ENCODE measurements around the gene ASB9.
A peak's percentile ranks its signal among the peaks of the same experiment; 100 is the strongest.
"Not testable (repeated sequence)": the region's sequence is repeated elsewhere in the genome, so short reads cannot be mapped to it uniquely, and the experiment has no call there.

ASB9 gene, protein sequence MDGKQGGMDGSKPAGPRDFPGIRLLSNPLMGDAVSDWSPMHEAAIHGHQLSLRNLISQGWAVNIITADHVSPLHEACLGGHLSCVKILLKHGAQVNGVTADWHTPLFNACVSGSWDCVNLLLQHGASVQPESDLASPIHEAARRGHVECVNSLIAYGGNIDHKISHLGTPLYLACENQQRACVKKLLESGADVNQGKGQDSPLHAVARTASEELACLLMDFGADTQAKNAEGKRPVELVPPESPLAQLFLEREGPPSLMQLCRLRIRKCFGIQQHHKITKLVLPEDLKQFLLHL

DNA sequence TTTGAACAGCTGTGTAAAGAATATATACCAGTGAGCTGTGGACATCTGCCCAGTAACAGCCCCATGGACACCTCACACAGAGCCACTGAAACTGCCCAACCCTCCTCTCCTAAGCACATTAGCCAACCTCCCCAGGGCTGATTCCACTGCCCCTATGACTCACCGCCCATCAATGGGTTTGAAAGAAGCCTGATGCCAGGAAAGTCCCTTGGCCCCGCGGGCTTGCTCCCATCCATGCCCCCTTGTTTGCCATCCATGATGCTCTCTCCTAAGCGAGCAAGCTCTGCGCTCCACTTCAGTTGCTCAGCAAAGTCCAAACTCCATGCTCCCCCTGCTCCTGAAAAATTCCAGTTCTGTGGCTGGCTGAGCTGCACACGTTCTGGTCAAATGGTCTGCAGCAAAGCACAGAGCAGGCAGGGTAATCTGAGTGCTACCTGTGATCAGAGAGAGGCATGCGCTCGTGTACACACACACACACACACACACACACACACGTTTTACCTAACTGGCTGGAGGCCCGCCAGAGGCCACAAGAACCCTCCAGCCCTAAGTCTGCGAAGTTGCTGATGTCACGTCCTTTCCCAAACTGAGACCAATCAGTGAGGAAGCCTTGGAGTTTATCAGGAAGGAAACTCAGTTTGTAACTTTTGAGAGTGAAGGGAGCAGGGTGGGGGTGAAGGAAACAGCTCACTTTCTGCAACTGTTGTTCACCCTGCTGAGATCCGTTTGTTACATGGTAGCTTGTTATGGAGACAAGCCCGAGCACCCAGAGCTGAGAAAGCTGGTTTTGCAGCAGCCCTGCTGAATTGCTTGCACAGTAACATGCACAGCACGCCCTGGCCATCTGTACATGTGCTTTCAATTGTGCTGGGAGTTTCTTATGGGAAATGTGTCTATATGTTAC lies at the start of gene ASB9:
Gene ASB9 (minus strand): TSS at position 466 of the 904 bp plus-strand sequence. CDS start 209 bp downstream, at position 257.
- DNase-seq (ENCODE audit: low spot score), result peak; percentile 38

DNA sequence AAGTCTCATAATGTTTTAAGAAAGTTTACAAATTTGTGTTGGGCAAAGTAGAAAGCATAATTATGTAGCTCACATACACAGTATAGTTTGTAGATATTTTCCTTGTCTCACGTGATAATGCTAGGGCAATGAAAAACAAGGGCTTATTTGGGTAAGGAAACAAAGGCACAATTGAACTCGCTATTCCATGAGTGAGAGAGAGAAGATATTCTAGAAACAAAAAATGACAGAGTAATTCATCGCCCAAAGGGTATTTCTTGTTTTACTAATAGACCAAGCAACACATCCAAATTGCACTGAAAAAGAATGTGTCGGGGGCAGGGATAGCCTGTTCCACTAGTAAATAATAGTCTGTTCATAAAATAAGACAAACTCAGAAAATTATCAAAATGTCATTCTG lies 49.2 kb upstream of the ASB9 start:
- DNase-seq (ENCODE audit: low spot score), result no peak

DNA sequence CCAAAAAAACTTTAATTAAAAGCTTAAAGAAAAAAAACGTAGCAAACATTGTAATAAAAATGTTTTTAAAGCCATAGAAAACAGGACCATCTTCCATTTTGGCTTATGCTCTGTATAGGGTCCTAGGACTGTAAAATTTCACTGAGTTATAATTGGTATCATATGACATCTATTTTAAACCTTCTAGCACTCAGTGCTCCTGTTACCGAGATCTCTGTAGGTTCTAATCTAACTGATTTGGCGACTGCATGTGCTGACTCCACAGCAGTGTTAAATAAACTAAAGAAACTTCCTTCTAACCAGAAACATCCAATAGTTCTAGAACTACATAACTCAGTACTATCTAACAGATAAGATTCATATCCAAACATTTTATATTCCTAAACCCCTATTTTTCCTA lies 45.6 kb upstream of the ASB9 start, which contains the start of gene ASB11:
Gene ASB11 (minus strand): TSS at position 132 of the 400 bp plus-strand sequence. CDS start 35 bp downstream, at position 97.
- DNase-seq (ENCODE audit: low spot score), result no peak

DNA sequence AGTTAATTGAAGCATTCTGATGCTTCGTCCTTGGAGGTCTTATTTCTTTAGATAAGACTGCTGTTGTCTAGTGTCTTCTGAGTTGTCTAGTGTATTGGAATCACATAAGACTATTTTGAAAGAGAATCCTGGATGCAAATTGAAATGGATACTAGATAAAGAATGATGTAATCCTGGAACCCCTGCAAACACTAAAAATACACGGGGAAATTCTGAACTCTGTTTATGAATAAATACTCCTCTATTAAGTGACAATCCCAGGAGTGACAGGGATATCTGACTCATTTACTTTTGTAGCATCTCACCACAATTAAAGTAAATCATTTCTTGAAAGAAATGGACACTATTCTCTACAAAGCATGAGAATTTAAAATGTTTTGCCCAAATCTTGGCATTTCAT lies 44.6 kb upstream of the ASB9 start:
- no peak for DNase-seq (ENCODE audit: low spot score)

DNA sequence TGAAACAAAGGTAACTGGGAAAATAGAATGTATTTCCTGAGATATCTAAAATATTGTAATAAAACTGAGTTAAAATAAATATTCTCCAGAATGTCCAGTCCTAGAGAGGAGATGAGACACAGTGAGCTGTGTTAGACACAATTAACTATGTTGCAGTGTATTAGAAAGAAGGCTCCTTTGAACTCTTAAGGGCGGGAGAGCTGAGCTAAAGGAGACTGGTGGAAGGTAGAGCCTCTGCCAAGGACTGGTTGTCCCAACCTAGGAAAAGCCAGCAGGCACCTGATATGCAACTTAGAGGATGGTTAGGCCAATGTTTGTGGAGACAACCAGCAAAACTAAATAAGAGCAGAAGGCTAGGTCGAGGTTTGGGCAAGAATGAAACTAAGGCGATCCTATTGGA lies 41.2 kb upstream of the ASB9 start:
- DNase-seq (ENCODE audit: low spot score), result no peak

DNA sequence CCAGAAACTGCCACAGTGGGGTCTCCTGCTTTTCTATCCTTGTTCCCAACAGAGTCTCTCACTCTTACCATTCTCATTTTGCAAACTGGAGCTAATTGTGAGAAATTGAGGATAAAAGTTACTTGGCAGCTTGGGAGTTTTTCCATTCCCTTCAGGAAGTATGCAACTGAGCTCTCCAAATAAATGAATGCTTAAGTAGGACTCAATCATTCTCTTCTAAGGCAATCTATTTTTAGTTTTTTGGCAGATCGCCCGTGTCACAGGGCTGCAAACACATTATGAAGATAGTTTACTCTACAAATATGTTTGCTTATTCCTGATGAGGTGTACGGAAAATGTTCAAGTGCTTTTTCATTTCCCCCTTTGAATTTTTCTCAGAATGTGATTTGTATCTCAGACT lies 40.2 kb upstream of the ASB9 start:
- peak; percentile 21 for DNase-seq (ENCODE audit: low spot score)

DNA sequence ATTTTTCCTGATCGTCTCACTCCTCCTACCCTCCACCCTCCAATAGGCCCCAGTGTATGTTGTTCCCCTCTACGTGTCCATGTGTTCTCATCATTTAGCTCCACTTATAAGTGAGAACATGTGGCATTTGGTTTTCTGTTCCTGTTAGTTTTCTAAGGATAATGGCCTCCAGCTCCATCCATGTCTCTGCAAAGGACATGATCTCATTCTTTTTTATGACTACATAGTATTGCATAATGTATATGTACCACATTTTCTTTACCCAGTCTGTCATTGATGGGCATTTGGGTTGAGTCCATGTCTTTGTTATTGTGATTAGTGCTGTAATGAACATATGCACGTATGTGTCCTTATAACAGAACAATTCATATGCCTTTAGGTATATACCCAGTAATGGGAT lies 36.0 kb upstream of the ASB9 start:
- not testable (repeated sequence) for DNase-seq (ENCODE audit: low spot score)

DNA sequence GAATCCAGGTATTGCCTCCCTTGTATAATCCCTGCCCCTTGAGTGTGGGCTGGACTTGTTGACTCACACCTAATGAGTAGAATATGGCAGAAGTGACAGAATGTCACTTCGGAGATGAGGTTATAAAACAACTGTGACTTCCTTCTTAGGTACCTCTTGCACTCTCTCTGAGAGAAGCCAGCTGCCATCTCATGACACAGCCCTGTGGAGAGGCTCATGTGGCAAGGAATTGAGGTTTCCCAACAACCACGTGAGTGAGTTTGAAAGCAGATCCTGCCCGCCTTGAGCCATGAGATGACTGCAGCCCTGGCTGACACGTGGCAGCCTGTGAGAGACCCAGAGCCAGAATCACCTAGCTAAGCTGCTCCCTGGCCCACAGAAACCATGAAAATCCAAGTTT lies 32.0 kb upstream of the ASB9 start:
- no peak for DNase-seq (ENCODE audit: low spot score)

DNA sequence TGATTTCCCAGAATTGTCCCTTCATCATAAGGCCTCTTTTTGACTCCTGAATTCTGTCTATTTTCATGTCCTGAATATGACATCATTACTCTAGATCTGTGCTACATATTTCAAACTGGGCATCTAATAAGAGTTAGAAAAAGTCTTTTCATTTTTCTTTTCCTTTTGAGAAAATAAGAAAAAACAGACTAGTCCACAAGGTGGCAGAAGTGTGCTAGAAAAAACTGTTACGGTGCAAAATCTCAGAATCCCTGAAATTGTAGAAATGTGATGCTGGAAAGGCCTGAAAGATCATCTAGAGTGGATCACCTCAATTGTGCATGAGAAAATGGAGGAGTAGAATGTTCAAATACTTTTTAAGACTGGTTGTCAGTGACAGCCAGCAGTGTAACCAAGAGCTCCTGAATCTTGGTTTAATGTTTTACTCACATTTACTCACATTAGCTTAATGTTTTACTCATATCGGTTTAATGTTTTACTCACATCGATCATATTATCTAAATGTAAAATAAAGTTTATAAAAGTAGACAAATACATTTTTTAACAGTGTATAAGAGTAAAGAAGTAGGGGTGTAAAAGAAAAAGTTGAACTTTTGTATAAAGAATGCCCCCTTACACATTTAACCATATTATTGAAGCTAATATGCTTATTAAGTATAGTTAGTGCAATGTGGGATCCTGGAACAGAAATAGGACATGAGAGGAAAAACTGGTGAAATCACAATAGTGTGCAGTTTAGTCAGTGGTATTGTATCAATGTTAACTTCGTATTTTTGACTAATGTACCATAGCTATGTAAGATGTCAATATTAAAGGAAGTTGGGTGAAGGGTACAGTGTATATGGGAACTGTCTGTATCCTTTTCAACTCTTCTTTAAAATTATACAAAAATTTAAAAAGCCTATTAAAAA lies 30.3 kb upstream of the ASB9 start:
- peak; percentile 31 for DNase-seq (ENCODE audit: low spot score)

DNA sequence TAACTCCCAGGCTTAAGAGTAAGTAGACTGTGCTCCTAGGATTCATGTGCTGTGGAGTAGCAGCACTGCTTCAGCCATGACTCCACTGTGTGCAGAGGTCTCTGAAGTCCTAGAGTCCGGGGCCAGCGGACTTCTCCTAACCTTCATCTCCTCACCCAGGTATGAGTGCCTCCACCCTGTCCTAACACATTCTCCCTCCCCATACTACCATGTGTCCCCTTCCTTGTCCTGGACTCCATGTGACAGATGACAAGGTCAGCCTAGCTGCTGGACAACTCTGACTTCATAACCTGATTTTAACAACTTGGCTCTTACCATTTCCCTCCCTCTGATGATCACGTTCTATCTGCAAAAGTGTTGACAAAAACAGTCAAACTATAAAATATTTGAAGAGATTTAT lies 28.9 kb upstream of the ASB9 start:
- no peak for DNase-seq (ENCODE audit: low spot score)

DNA sequence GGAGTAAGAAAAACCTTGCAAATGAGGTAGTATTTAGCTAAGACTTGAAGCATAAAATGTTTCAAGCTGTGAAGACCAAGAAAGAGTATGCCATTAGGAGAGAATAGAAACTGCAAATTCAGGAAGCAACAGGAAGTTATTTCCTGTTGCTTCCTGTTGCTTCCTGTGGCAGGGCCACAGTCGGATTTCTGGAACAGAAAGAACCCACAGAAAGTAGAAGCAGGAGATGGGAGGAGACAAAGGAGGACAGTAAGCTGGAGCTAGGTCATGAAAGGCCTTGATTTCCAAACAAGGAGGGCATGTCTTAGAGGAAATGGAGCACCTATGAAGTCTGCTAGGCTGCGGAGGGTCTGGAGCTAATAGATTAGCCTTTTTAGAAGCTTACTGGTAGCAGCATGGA lies 28.3 kb upstream of the ASB9 start:
- DNase-seq (ENCODE audit: low spot score), result peak; percentile 15

DNA sequence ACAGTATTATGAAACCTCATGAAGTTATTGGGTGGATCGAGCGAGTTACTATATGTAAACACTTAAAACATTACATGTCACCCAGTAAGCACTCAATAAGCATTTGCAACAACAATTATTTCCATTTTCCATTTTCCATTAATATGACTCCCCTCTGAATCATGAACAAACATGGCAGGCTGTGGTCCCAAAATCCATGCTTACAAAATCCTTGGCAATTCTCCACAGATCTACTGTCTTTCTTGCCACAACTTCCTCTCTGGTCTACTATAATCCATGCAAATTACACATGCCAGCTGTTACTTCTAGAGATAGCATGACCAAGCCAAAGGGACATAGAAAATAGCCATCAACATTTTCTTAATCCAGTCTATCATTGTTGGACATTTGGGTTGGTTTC lies 23.6 kb upstream of the ASB9 start:
- DNase-seq (ENCODE audit: low spot score), result no peak

DNA sequence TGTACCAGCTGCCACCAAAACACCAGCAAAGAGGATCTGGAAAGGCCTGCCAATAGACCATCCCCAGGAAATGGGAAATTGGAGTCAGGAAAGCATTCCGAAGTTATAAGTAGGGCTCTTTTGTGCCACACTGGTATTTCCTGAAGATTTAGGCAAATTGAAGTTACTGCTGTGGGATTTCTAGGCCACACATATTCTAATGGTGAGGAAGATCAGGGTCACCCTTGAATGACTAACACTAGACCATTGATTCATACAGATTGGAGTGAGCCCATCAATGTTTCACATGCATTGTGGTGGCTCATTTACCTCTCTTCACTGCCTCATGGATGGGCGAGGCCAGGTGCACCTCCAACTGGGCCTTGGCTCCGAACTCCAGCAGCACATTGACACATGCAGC lies 23.0 kb upstream of the ASB9 start:
- no peak for DNase-seq (ENCODE audit: low spot score)

DNA sequence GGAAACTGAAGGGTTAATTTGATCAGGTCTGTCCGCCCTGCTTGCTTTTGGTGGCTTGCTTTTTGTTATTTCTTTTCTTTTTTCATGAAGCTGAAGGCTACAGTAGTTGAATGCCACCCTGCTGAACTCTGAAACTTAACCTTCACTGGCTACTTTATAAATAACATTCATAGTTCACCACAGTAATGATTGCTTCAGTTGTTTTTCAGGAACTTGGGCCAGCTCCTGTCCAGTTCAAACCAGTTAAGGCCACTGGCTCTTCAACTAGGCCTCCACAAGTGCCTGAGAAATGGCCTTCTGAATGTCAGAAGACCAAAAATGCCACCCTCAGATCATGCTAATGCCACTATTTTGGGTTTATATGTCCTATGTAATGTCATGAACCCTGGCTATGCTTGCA lies 7.7 kb upstream of the ASB9 start:
- DNase-seq (ENCODE audit: low spot score), result no peak

DNA sequence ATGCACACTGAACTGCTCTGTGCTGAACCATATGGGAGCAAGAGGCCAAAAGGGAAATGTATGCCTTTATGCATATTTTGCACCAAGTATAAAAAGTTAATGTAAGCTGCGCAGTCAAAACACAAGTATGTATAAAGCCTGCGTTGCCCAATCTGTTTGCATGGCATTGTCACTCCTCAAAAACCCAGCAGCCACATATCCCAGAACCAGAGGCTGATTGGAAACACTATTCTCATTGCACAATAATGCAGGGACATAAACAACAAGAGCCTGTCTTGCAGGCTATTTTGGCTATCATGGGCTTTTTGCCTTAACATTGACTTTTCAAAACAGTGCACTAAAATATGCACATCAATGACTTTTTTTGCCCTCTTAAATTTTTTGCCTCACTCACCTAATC lies 5.1 kb upstream of the ASB9 start:
- DNase-seq (ENCODE audit: low spot score), result no peak

DNA sequence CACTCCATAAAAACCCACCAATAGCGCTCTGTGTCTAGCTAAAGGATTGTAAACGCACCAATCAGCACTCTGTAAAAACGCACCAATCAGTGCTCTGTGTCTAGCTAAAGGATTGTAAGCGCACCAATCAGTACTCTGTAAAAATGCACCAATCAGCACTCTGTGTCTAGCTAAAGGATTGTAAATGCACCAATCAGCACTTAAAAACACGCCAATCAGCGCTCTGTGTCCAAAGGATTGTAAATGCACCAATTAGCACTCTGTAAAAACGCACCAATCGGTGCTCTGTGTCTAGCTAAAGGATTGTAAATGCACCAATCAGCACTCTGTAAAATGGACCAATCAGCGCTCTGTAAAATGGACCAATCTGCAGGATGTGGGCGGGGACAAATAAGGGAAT lies 3.4 kb upstream of the ASB9 start:
- DNase-seq (ENCODE audit: low spot score), result not testable (repeated sequence)

DNA sequence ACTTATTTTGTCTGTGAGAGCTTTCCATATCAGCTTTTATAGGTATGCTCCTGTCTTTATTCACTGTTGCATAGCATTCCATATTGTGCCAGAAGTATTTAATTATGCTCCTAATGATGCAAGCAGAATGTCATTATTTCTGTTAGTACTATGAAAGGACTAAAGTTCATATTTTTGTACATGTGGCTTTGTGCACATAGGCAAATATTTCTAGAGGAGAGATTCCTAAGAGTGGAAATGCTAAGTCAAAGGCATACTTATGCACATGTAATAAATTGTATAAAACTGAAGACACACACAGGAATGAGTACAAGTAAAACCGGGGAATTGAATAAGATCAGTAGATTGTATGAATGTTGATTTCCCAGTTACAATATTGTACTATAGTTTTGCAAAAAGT lies 1.9 kb upstream of the ASB9 start:
- DNase-seq (ENCODE audit: low spot score), result no peak

DNA sequence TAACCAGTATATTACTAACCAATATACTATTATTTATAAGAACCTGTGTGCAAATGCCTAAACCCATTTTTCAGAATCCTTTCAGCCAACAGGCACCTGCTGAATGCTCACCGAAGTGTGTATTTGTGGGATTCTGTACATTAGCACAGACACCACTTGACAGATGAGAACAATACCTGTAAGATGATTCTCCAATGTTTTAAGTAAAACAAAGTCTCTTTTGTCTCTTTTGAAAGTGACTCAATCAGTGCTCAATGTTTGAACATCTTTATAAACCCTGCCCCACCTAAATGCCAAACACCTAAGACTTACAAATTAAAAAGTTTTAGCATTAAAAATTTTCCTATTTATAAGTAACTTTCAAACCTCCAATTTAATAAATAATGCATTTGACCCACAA lies 763 bp downstream of the ASB9 start:
- DNase-seq (ENCODE audit: low spot score), result no peak

DNA sequence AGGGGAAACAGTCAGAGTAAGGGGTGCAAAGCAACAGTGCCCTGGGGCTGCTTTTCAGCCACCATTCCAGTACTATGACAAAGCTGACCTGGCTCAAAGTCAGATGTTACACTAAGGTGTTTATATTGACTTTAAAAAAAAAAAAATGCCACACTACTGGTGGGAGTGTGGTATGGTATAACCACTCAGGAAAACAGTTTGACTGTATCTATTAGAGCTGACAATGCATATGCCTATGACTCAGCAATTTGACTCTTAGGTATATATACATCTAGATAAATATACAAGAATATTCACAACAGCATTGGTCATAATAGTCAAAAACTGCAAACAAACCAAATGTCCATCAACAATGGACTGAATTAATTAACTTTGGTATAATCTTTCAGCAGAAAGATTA lies 15.0 kb downstream of the ASB9 start:
- DNase-seq (ENCODE audit: low spot score), result no peak

DNA sequence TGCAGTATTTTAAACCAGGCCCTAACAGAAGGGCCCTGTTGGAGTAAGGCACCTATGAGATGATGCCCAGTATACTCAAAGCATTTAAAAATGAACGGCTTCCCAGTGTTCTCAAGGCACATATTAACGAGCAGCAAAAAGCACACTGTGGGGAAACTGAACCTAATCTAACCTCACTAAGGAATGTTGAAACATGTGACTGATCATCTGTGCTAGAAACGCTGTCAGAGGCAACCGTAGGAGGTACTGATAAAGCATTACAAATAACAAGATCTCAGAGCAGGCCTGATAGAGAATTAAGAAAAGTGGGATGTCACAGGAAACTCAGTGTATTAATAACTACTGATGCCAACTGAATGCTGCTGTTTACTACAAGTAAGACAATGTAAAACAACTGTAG lies 24.0 kb downstream of the ASB9 start:
- DNase-seq (ENCODE audit: low spot score), result no peak

DNA sequence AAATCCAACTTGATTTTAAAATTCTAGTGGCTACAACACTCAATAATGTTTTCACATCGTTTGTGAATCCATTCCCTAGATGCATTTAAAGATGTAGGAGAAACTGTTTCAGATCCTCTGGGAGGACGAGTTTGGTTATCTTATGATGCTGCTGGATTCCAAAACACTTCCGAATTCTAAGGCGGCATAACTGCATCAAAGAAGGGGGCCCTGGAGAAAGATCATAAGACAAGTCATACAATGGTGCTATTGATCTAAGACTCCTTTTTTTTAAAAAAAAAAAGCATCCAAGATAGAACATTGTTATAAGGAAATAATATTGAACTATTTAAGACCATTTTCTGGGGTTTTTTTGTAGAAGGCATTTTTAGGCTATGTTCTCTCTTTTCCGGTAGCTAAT lies 25.5 kb downstream of the ASB9 start:
- DNase-seq (ENCODE audit: low spot score), result no peak

DNA sequence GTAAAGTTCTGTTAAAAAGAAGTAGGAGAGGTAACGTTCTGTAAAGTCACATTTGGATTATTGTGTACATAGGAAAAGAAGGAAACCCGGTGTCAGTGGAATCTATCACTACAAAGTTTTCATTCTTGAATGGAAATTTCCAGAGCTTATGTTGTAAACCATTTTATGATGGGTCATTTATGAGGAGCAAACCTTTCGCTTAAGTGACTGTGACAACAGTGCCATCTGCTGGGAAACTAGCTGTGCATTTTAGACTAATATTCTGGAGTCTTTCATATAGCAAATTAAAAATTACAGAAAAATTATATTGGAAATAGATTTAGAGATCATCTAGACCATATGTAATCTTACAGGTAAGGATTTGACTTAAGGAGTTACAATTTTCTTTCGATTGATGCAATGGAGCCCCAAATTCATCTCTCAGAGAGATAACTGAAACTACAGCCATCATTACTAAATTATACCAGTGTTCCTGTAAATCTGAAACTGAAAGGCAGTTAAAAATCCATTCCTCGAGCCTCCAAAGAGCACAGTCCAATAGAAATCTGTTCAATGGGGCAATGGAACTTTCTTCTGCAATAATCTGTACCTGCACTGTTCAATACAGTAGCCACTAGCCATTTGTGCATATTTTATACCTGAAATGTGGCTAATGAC lies 26.9 kb downstream of the ASB9 start:
- peak; percentile 34 for DNase-seq (ENCODE audit: low spot score)

Data from kidney capillary endothelial cell (primary cell).